HepG2 (cell line): ENCODE measurements around the gene PPME1. TPM values are rescaled to one million over a fixed set of nuclear protein-coding genes. Genes with fewer than 3 reads are reported as not detected.

Experiments used
- E2F1 ChIP-seq: sonication (generic); formaldehyde crosslinking; IDR thresholded peaks from 2 replicates; pipeline ENCODE4 v1.5.0; 2020; ENCODE audit warnings: missing genetic modification reagents
- NR1H2 ChIP-seq: sonication (generic); formaldehyde crosslinking; IDR thresholded peaks from 2 replicates; pipeline ENCODE4 v1.8.1; 2022; ENCODE audit warnings: low read depth, missing genetic modification reagents, borderline replicate concordance
- SNAPC4 ChIP-seq: sonication (generic); formaldehyde crosslinking; IDR thresholded peaks from 2 replicates; pipeline ENCODE4 v1.4.0; 2020; ENCODE audit warnings: mild to moderate bottlenecking, missing genetic modification reagents
- SPEN ChIP-seq: sonication (generic); formaldehyde crosslinking; IDR thresholded peaks from 2 replicates; pipeline ENCODE4 v1.5.1; 2020; ENCODE audit warnings: low read depth, mild to moderate bottlenecking, missing genetic modification reagents
- TIGD3 ChIP-seq: sonication (generic); formaldehyde crosslinking; IDR thresholded peaks from 2 replicates; pipeline ENCODE4 v1.5.1; 2020; ENCODE audit warnings: mild to moderate bottlenecking, missing genetic modification reagents, borderline replicate concordance
- polyA plus RNA-seq, 8 experiments: library from polyadenylated mRNA; depleted of rRNA in 3 of 8; stranded (reverse) in 7 of 8; unstranded in 1 of 8; fragments of >200 nt; fragmentation: Illumina TruSeq in 4 of 8; extraction: Trizol in 4 of 8; gene quantifications; 2 replicates each; pipeline versions ENCODE4 v1.2.1 to v1.2.3, GENCODE V29; 2011 to 2016; ENCODE audit warnings: low read depth in 4 of 8, missing spikeins in 1 of 8, mixed read lengths in 1 of 8; ENCODE audit not compliant: insufficient read depth in 1 of 8
- total RNA-seq, 5 experiments: library from RNA; depleted of rRNA; stranded (reverse); fragments of >200 nt; fragmentation: Illumina TruSeq; extraction: Trizol; gene quantifications; 2 replicates each; pipeline ENCODE4 v1.2.3, GENCODE V29; 2016; ENCODE audit warnings: low read depth in 1 of 5

Gene PPME1
- total and polyA plus RNA-seq, 2 of the 13 experiments (the other 11 are each of a cell fraction or from before 2014, with no cell fraction given), result 31.3 to 56.0 TPM

- TF ChIP-seq E2F1 (CRISPR knock-in tag) (no peak), TIGD3 (CRISPR knock-in tag) (no peak), SNAPC4 (no peak), SPEN (CRISPR knock-in tag) (no peak), NR1H2 (CRISPR knock-in tag) (no peak)
Measured at GRCh38 chr11:74168838-74169237, 2.3 kb upstream of the PPME1 start (continued).
